Stimulated activated CD4-positive, alpha-beta T cell treated with anti-CD3 and anti-CD28 coated beads, TNF-alpha, amount 100 ng/mL, for 1 hour (primary cell): ENCODE data around the gene KCNA5.

ENCODE experiments used
- DNase-seq, 3 donors: peaks; one replicate each; pipeline ENCODE4 v3.0.0-alpha.2; 2020; ENCODE audit warnings: low read depth in 3 of 3, low spot score in 1 of 3

The KCNA5 gene

DNA sequence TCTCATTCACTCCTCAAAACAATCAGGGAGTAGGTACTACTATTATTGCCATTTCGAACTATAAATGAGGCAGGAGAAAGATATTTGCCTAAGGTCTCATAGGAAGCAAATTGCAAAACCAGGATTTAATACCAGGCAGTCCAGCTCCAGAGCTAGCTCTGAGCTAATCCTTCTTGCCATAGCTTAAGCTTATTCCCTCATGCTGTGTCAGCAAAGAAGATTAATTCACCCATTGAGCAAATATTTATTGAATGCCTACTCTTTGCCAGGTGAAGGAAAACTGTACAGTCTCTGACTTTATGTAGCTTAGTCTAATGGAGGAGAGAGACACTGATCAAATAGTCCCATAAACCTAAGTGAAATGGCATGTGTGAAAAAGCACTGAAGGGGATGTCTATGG is 19.5 kb downstream of the KCNA5 start:
- DNase-seq = no peak

DNA sequence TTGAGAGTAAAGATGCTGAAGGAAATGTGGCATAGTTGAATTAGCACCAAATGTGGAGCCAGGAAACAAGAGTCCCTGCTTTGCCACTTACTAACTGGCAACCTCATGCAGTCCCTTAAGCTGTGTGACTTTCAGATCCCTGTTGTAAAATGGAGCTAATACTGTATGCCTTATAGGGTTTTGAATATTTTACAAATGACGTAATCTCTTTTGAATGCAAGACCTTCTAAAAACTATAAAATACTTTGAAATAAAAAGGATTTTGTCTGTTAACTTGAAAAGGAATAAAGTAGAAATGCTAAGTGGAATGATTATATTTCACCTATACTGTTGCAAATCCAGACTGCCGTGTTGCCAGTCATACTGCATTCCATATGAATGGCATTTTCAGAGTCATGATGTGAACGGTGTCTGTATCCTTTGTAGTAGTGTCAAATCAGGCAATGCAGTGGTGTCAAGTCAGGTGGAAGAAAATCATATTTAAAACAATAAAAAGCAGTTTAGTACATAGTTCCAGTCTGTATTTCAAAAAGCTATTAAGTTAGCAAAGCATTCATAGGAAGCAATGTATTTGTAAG is 21.3 kb downstream of the KCNA5 start:
- DNase-seq = no peak

DNA sequence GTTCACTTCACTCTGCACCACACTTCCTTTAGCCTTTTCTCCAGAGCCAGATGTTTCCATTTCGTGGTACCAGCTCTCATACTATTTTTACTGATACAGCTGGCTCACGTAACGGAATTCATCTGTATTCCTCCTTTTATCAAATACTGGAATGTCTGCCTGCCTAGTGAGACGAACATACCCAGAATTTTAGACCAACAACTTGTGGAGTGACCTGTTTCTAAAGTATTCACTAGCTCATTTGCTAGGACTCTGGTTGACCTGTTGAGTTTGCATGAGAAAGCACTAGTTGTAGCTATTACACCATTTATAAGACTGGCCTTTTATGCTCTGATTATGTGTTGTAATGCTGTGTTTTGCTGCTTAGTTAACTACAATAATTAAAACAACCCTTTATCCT is 22.6 kb downstream of the KCNA5 start:
- DNase-seq = no peak

DNA sequence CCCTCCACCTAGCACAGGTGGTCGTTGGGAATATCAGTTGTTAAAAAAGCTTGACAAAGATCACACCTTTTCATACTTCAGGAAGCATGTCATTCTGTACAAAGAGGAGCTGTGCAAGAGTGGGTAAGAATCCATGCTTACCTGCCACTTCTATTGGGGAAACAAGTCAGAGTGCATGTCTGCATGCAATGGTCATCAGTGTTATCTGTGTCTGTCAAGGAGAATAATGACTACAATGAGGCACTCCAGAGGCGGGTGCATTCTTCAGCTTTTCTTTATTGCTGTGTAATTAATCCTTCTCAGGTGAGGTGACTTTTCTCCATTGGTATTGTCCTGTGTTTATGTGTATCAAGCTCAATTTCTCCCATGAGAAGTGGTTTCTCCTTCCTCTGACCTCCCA is 24.4 kb downstream of the KCNA5 start:
- DNase-seq = no peak

DNA sequence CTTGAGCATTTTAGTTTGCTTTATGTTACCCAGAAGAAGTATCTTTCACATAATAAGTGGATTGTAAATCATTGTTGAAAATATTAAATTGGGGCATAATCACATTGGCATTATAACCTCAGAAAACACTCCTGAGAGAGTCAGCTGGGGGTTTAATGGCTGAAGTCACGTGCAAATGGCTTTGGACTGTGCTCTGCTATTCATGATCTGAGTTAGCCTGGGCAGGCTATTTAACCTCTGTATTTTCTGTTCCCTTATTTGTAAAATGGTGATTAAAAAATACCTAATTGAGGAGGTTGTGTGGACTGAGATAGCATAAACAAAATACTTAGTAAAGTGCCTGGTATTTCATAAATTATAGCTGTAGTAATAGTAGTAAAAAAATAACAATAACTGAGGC is 24.9 kb downstream of the KCNA5 start:
- DNase-seq = no peak

DNA sequence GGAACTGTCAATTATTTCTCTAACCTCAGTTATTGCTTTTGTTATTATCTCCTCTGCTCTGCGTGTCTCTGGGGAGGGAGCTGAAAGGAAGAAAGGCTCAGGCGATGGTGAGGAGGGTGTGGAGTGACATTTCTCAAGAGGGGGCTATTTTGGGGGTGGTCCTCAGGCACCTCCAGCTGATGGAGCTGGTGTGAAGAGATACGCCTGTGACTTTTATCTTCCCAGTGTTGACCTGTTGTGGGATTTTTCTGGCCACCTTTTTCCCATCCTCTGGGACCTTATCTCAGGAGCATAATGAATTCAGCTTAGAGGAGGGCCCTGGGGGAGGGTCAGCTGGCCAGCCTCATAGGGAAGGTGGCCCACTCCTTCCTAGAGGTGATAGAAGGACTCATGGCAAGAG is 26.4 kb downstream of the KCNA5 start:
- DNase-seq = no peak

DNA sequence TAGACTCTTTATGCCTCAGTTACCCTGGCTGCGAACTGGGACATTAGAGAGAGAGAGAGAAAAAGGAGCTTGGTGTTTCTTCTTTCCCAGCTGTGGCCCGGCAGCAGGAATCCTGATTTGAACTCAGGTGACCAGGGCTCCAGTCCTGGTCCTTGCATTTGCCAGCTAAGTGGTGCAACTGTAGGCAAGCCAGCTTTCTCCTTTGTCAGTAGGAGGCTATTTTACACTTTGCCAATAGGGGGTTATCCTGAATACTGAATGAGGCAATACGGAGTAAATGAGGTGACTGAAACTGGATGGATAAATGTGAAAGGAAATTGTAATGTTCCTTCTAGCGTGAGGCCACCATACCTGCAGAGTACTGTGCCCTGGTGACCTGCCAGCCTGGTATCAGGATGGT is 27.8 kb downstream of the KCNA5 start:
- no peak for DNase-seq

DNA sequence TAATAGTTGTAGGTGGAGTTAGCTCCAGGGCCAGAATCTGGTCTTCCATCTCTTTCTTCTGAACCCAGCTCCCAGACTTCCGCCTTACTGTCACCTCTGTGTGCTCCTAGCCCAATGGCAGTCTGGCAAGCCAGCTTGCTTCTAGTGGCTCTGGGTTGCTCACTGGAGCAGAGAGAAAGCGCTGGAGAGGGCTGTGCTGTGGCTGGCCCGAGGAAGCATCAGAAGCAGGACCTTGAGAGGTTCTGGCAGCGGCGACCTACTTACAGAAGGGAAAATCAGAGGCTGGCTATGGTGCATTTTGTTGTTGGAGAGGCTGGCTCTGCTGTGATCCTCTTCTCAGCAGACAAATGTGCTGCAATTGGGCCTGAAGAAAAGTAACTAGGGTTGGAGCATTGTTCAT is 28.6 kb downstream of the KCNA5 start:
- no peak for DNase-seq

DNA sequence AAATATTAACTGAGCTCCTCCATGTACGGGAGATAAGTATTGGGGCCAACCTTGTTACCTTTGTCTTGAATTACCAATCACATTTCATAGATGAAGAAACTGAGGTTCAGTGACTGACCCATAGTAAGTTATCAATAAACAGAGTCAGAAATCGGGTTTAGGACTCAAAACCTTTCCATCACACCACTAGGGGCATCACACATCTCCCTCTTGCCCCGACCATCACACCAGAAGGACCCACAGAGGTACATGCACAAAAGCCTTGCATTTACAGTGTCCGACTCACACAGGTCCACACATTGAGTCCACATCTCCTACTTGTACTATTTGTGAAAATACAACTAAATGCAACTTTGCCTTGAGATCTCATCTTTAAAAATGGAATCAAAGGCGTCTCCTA is 29.4 kb downstream of the KCNA5 start:
- DNase-seq = no peak

DNA sequence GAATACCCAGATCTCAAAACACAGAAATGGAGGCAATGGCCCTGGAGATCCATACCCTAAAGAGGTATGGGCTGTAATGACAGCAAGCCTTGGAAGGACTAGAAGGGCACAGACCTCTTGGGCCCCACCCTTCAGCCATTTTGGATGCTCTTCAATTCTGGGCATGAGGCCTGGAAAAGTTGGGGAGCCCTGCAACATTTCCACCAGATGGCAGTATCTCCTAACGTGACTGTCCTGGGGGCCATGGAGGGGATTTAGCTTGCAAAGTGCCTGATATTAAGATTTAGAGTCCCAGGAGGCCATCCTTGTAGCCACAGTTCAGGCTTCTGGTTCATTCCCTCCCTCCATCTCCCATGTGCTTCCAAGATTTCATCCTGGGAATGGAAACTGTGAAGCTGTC is 30.2 kb downstream of the KCNA5 start:
- DNase-seq = no peak

DNA sequence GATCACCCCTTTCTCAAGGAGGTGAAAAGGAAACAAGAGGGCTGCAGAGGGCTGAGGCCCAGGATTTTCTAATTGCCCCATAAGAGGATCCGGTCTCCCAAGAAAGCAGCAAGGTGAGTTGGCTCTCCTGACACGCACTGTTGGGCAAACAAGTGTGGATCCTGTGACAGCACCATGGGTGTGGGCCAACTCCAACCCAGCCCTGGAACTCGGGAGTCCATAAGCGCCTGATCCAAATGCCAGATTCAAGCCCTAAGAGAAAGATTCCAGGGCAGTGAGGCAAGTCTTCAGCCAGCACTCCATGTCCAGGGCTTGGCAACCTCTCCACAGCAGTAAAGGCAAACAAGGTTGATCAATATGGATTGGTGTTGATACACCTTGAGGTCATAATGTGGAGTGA is 33.1 kb downstream of the KCNA5 start:
- DNase-seq = no peak

DNA sequence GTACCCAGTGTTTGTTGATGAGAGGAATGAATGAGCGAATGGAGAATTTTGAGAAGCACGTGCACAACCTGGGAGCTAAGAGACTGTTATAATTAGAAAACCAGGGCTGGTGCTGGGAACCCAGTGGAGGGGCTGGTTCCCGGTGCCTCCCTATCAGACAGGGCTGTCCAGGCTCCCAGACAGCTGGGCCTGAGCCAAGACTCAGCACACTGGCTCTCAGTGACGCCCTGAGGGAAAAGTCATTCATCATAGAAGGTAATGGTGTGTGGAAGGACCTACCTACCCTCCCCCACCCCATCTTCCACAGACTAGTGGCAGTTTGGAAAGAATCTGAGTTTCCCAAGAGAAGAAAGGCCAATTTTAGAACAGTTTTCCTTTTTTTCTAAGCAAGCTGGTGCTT is 34.7 kb downstream of the KCNA5 start:
- DNase-seq = no peak

DNA sequence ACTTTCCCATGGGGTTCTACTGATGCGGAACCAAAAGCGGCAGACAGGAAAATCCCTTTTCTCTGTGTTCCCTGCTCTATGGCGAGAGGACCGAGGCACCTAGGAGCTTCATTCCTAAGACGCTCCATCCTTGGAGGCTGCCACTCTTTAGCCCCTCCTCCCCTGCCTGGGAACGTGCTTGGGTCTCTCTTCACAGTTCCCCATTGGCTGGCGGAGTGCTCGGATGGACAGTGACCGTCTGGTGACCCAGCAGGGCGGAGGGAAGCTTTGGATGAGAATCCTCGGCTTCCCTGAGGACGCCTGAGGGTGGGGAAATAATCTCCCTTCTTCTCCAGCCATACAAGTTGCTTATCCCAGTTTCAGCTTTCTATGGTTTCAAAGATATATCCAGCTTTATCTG is 37.3 kb downstream of the KCNA5 start:
- DNase-seq = no peak

DNA sequence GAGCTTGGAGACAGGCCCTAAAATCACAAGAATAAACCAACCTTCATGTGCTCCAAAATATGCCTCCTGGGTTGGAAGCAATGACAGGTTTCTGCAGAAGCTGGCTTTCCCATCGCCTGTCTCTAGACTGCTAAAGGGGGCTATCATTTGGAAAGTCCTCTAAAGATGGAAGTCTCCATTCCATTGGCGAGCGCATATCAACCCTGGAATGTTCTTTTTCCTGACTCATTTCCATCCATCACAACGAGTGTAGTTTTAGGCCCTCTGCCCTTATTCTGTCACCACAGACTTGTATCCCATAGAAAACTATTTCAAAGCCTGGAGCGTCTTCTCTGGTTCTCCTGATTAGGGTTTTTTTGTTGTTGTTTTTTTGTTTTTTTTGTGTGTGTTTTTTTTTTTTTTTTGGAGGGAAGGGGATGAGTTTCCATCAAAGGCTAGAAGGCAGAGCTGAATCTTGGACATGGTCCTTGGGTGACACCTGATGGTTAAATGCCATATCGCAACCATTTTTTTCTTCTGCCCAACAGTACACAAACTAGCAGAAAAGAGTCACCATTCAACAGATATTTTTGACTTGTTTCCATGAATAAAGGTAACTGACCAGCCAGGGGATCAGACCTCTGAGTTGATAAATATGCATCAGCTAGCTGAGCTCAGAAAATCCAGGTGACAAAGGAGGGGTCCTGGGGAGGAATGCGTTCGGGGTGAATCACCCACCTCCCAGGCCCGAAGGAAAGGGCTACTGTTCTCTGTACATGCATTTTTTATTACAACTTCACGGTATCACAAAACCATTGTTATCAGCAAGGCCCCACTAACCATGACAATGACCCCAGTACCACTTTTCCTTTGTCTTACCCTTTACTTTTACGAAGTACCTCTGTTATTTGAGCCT is 40.5 kb downstream of the KCNA5 start:
- no peak for DNase-seq

DNA sequence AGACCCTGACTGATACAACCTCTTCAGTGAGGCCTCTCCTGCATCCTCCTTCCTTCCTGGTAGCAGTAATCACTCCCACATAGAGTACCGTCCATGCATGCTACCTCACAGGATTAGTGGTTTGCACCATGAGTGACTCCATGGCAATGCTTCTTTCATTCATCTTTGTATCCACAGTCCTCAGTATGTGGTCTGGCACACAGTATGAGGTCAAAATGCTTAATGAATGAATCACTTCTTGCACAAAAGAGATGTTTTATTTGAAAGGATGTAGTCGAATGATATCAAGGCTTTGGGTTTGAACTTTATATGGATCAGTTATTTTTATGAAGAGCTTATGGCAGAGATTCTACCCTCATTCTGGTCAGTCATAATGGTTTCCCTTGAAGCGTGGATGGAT is 42.2 kb downstream of the KCNA5 start:
- DNase-seq = no peak

DNA sequence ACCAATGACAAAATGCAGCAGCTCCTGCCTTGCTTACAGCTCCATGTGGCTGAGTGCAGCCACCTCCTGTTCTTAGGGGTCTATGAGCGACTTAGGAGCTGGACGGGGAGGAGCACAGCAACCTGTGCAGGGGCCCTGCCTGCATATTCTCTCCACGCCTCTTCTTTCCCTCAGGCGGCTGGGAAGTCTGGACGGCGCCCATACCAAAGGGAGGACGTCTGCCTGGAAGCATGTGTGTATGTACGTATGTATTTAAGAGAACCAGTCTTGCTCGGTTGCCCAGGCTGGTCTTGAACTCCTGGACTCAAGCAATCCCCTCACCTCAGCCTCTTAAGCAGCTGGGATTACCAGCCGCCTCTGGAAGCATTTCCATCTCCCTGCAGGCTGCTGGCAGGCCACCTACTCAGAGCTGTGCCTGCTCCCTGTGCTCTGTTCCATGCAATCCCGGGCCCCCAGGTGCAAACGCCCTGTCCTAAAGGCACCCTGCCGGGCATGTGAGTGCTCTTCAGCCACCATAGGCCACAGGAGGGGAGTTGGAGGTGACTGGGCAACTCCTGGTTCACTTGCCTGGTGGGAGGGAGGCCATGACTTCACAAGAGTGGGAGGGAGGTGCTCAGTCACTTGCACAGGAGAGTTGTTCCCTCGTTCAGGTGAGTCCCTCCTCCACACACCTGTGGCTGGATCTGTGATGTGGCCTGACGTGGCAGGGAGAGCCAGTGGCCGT is 44.3 kb downstream of the KCNA5 start:
- DNase-seq = no peak

DNA sequence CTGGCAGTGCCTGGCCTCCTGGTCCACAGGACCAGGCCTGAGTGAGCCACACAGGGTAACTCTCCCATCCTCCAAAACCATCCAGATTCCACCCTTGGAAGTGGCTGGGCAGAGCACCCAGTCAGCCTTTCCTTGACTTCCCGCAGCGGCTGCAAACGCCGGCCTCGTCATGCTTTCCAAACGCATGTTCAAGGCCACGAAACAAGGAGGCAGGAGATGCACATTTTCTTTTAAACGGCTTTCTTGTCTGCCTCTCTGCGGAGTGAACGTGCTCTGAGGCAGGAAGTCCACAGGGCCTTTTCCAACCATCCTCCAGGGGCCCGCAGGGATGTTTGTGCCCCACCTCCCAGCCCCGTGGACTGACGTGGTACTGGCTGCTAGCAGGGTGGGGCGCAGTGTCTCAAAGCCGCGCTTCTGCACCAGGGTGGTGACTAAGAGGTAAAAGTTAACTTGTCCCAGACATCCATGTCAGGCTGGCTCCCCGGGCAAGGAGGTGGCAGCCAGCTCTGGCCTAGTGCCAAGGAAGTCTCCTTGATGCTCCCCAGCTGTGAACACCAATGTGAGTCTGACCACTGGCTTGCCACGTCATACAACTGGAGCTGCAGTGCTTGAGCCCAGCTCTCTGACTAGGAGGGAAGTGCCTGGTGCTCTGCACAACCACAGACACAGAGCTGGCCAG is 45.0 kb downstream of the KCNA5 start:
- no peak for DNase-seq

DNA sequence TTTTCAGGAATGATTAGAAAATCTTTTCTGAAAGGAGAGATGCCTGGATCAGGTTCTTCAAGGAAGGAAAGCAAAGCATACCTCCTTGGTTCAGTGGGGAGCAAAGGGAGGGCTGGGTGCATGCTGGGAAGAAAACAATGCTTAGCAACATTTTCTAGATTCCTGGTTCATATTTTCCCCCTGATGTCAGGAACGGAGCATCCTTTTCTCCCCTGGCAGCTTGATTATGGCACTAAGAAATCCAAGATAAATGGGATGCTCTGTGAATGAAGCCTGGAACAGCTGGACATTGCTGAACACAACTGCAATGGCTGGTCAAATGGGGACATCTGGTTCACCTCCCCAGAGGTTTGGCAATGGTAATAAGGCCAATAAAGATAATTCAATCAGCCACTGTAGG is 50.9 kb downstream of the KCNA5 start:
- DNase-seq = no peak

DNA sequence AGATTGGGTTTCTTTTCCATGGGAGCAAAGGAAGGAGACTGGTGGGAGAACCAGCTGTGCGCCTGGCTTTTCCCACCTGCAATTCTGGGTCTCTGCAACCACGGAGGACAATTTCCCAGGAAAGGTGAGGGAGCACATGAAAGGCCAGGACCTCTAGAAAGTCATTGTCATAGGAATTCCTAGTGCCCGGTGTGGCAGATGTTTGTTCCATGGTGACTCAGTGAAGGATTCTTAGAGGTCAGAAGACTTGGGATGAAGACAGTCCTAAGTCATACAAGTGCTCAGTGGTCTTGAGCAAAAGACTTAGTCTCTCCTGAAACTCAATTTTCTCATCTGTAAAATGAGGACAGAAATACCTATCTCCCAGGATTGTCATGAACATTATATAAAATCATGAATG is 51.3 kb downstream of the KCNA5 start:
- DNase-seq = no peak
